Ascending aorta (tissue), 2 donors: Measurements from ENCODE around the gene PRG2. TPM values are rescaled to one million over a fixed set of nuclear protein-coding genes. Genes with fewer than 3 reads are reported as not detected.

Experiments
- DNase-seq, 2 donors: peaks; one replicate each; pipeline ENCODE4 v3.0.0-alpha.2; 2019; ENCODE audit warnings: low spot score in 2 of 2
- H3K27ac ChIP-seq, 2 donors: fragments of 200-600 bp; sonication (generic); one replicate each; pipeline ENCODE4 v1.5.1; 2016 to 2017; ENCODE audit warnings: mild to moderate bottlenecking in 1 of 2
- H3K27me3 ChIP-seq: fragments of 200-600 bp; sonication (generic); one replicate; pipeline ENCODE4 v1.5.1; 2017
- H3K36me3 ChIP-seq, 2 donors: fragments of 200-600 bp; sonication (generic); one replicate each; pipeline ENCODE4 v1.5.1; 2016
- H3K4me1 ChIP-seq, 2 donors: fragments of 200-600 bp; sonication (generic); one replicate each; pipeline ENCODE4 v1.5.1; 2016 to 2017; ENCODE audit warnings: mild to moderate bottlenecking in 1 of 2
- H3K4me3 ChIP-seq, 2 donors: fragments of 200-600 bp; sonication (generic); one replicate each; pipeline ENCODE4 v1.5.1; 2016 to 2017; ENCODE audit warnings: mild to moderate bottlenecking in 1 of 2
- H3K9me3 ChIP-seq, 2 donors: fragments of 200-600 bp; sonication (generic); one replicate each; pipeline ENCODE4 v1.5.1; 2016
- intact Hi-C: fragments of 100-400 bp; cut with DNase I; formaldehyde crosslinking; loops from one replicate; pipeline ENCODE4 v1.15.1; 2023
- total RNA-seq: library from RNA; depleted of rRNA; stranded (reverse); fragments of >200 nt; gene quantifications from one replicate; pipeline ENCODE4 v1.1.0, GENCODE V29; 2016
- TF ChIP-seq, protein P1 (sequence below), 3 experiments: fragments of 200-600 bp in 2 of 3; fragments of 450-650 bp in 1 of 3; sonication (generic) in 2 of 3; IDR thresholded peaks; one replicate each; pipeline ENCODE4 v1.5.1; 2016 to 2019; ENCODE audit warnings: antibody characterized with exemption in 3 of 3, mild to moderate bottlenecking in 1 of 3, moderate library complexity in 1 of 3

PRG2 gene
- total RNA-seq, 1 donor from 2014 or later: not detected

DNA sequence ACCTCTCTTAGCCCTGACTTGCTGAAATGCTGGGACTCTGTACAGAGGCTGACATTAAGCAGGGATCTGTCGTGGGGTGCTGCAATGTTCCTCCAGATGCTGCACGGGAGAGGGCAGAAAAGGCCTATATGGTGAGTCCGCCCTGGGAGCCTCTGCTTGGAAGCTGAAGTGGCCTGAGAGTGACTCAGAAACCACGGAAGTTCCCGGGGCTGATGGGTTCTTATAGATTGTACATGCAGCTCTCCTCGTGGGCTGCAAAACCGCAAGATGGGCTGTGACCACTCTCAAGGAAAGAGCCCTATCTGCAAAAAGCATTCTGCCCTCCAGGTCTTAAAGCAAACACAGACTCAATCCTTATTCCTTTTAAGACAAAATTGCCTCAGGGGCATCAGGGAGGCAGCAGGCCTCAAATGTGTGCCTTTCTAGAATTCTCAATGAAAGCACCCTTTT lies 42.3 kb upstream of the PRG2 start:
- Histone ChIP-seq H3K27me3 (no peaks in the 10 kb centered on the region), H3K9me3 (no peaks in the 10 kb centered on the region), H3K4me3 (no peak overlapping the region), H3K4me1 (peaks cover 5 to 8% of the 10 kb centered on the region in 2 donors), H3K27ac (no peak overlapping the region), H3K36me3 (no peaks in the 10 kb centered on the region)
- intact Hi-C loops: no loop called here
- TF ChIP-seq, protein P1, sequence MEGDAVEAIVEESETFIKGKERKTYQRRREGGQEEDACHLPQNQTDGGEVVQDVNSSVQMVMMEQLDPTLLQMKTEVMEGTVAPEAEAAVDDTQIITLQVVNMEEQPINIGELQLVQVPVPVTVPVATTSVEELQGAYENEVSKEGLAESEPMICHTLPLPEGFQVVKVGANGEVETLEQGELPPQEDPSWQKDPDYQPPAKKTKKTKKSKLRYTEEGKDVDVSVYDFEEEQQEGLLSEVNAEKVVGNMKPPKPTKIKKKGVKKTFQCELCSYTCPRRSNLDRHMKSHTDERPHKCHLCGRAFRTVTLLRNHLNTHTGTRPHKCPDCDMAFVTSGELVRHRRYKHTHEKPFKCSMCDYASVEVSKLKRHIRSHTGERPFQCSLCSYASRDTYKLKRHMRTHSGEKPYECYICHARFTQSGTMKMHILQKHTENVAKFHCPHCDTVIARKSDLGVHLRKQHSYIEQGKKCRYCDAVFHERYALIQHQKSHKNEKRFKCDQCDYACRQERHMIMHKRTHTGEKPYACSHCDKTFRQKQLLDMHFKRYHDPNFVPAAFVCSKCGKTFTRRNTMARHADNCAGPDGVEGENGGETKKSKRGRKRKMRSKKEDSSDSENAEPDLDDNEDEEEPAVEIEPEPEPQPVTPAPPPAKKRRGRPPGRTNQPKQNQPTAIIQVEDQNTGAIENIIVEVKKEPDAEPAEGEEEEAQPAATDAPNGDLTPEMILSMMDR (IDR thresholded peaks at IDR 0.05): no peak
- peak in 1 of 2 donors; percentile 67 for DNase-seq

DNA sequence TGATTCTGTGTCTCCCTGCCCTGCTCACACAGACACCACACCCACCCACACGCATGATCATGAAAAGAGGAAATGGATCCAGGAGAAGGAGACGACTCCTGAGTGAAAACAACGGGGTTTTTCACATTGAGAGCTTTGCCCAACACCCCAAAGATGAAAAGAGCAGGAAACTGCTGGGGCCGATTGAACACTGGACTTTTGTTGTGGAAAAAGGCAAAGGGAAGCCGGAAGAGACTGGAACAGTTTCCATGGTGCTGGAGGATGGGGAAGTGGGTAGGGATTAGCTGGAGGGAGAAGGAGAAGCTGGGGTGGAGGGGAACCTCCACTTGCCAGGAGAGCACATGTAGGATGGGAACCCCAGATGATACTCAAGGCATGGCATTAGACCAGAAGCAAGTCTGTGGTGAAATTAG lies 41.7 kb upstream of the PRG2 start:
- no peaks in the 10 kb centered on the region for H3K9me3 ChIP-seq
- no peak overlapping the region for H3K27ac ChIP-seq
- H3K4me3 ChIP-seq: no peak overlapping the region
- TF ChIP-seq, protein P1 (IDR thresholded peaks at IDR 0.05): no peak
- DNase-seq: no peak
- intact Hi-C loops: no loop called here
- H3K4me1 ChIP-seq: peaks cover 6 to 13% of the 10 kb centered on the region in 2 donors
- H3K27me3 ChIP-seq: no peaks in the 10 kb centered on the region
- H3K36me3 ChIP-seq: no peaks in the 10 kb centered on the region

DNA sequence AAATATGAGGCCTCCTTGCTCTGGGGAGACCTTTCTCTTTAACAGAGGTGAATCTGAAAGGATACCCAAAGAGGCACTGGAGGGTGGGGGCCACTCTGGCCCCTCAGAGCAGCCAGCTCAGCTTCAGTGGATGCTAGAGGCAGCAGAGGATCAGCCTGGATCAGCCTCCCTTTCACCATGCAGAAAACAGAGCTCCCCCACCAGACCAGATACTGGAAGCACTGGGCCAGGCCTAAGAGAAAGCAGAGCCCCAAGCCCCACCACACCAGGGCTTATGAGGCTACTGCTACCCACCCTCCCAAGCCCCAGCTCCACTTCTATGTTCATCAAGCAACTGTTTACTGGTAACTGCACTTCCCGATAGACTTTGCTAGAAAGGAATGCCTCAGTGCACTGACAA lies 40.5 kb upstream of the PRG2 start:
- DNase-seq: no peak
- Histone ChIP-seq H3K27ac (no peak overlapping the region), H3K27me3 (no peaks in the 10 kb centered on the region), H3K36me3 (no peaks in the 10 kb centered on the region), H3K4me1 (peaks cover 13 to 25% of the 10 kb centered on the region in 2 donors), H3K9me3 (no peaks in the 10 kb centered on the region), H3K4me3 (no peak overlapping the region)
- TF ChIP-seq, protein P1 (IDR thresholded peaks at IDR 0.05): no peak
- intact Hi-C loops: no loop called here

DNA sequence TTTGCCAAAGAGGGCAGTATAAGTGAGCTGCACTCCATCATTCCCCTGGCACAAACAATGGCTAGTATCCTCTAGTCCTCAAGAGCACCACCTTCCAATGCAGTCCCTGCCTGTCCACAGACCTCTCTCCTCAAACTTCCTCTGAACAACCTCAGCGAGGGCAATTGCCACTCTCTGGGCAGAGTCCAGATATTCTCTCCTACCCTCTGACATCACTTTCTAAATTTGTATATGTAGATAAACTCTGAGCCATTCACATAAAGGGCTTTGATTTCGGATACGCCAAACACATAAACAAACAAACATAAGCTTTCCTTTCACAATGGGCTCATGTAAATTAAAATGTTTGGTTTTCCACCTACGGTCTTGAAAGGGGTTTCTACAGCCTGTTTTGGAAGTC lies 39.5 kb upstream of the PRG2 start:
- no peaks in the 10 kb centered on the region for H3K36me3 ChIP-seq
- no peak overlapping the region for H3K27ac ChIP-seq
- H3K4me3 ChIP-seq: no peak overlapping the region
- DNase-seq: no peak
- no peaks in the 10 kb centered on the region for H3K27me3 ChIP-seq
- H3K9me3 ChIP-seq: no peaks in the 10 kb centered on the region
- TF ChIP-seq, protein P1 (IDR thresholded peaks at IDR 0.05): no peak
- H3K4me1 ChIP-seq: peaks cover 23 to 32% of the 10 kb centered on the region in 2 donors
- intact Hi-C loops: loop anchor here (5.0 kb wide), 3 partner anchors 167 to 1712 kb away; partner anchors contain the start of genes FAM111A, SERPING1 and ZDHHC5

DNA sequence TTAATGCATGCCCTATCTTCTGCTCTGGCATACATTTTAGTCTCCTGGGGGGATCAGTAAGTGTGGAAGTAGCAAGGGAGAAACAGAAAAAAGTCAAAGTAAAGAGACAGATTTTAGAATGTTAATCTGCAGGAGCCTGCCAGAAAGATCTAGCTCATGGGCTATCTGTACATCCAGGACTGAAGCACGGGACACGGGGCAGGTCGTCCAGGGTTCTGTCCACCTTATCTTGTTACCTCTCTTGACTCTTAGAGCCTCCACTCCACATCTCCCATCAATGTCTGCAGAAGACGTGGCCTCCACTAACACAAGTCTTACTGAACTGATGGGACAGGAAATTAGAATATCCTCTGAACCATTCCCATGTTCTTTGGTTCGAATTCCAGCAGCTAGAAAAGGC lies 38.2 kb upstream of the PRG2 start:
- Histone ChIP-seq H3K4me1 (peaks cover 23 to 43% of the 10 kb centered on the region in 2 donors), H3K27ac (peak overlapping the region; percentile 97 to 98), H3K9me3 (no peaks in the 10 kb centered on the region), H3K4me3 (no peak overlapping the region), H3K36me3 (peaks cover 0 to 2% of the 10 kb centered on the region in 2 donors), H3K27me3 (no peaks in the 10 kb centered on the region)
- no peak for DNase-seq
- intact Hi-C loops: loop anchor here (5.0 kb wide), 3 partner anchors 169 to 1714 kb away; partner anchors contain the start of genes FAM111A, SERPING1 and ZDHHC5
- TF ChIP-seq, protein P1 (IDR thresholded peaks at IDR 0.05): no peak
